MM.1S (cell line): ENCODE measurements around the gene PTPRN2.

Source experiments
- EZH2 ChIP-seq: fragments of 300-600 bp; sonication (generic); optimal IDR thresholded peaks from 2 replicates; pipeline ENCODE3; 2017; ENCODE audit warnings: low read depth, mild to moderate bottlenecking, antibody characterized with exemption, low read length, mixed read lengths
- EZH2phosphoT487 ChIP-seq: fragments of 300-600 bp; sonication (generic); IDR thresholded peaks from 2 replicates; pipeline ENCODE4 v1.6.1; 2018; ENCODE audit warnings: antibody characterized with exemption, low read length
- TF ChIP-seq, protein P1 (sequence below): fragments of 300-600 bp; sonication (generic); IDR thresholded peaks from 2 replicates; pipeline ENCODE4 v1.5.1; 2016; ENCODE audit warnings: antibody characterized with exemption, low read length, mixed read lengths

DNA sequence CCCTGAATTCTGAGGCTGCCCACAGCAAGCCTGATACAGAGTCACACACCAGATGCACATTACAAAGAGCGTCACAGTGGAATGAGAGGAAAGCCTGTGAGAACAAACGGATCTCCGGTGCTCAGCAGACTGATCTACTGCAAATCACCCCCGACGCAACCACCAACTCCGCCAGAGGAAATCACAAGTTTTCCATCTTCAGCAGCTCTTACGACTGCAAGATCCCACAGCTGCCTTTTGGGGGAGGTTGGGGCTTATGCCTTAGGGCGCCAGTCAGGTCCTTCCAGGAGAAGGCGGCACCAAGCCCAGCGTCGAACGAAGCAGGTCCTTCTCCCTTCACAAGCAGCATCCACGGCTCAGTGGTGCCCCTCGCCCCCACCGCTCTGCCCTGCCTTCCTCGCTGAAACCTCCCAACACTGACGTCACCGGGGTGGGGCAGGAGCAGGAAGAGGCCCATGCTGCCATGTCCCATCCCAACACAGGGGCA lies 32.5 kb downstream of the PTPRN2 start:
- TF ChIP-seq, protein P1, sequence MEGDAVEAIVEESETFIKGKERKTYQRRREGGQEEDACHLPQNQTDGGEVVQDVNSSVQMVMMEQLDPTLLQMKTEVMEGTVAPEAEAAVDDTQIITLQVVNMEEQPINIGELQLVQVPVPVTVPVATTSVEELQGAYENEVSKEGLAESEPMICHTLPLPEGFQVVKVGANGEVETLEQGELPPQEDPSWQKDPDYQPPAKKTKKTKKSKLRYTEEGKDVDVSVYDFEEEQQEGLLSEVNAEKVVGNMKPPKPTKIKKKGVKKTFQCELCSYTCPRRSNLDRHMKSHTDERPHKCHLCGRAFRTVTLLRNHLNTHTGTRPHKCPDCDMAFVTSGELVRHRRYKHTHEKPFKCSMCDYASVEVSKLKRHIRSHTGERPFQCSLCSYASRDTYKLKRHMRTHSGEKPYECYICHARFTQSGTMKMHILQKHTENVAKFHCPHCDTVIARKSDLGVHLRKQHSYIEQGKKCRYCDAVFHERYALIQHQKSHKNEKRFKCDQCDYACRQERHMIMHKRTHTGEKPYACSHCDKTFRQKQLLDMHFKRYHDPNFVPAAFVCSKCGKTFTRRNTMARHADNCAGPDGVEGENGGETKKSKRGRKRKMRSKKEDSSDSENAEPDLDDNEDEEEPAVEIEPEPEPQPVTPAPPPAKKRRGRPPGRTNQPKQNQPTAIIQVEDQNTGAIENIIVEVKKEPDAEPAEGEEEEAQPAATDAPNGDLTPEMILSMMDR = no peak
- TF ChIP-seq EZH2 (no peak), EZH2phosphoT487 (no peak)
